ENCODE measurements around the gene RBM15B.

The RBM15B gene

GRCh38 chr3:51354731-51355615, 36.1 kb upstream of the RBM15B start:
- no peak for TF ChIP-seq CTCF (conservative IDR thresholded peaks at IDR 0.05; ENCODE audit: low read depth, low read length)
- no peak for DNase-seq (ENCODE audit: low read depth)
- no peak overlapping the region for H3K4me3 ChIP-seq (ENCODE audit: low read length)

GRCh38 chr3:51355891-51356578, 35.0 kb upstream of the RBM15B start:
- H3K4me3 ChIP-seq (ENCODE audit: low read length), result no peak overlapping the region
- TF ChIP-seq CTCF (conservative IDR thresholded peaks at IDR 0.05; ENCODE audit: low read depth, low read length), result no peak
- no peak for DNase-seq (ENCODE audit: low read depth)

GRCh38 chr3:51357856-51358255, 33.2 kb upstream of the RBM15B start:
- H3K4me3 ChIP-seq (ENCODE audit: low read length), result no peak overlapping the region
- TF ChIP-seq CTCF (conservative IDR thresholded peaks at IDR 0.05; ENCODE audit: low read depth, low read length), result no peak
- no peak for DNase-seq (ENCODE audit: low read depth)

- no peak for TF ChIP-seq CTCF (conservative IDR thresholded peaks at IDR 0.05; ENCODE audit: low read depth, low read length)
- DNase-seq (ENCODE audit: low read depth), result no peak
- no peak overlapping the region for H3K4me3 ChIP-seq (ENCODE audit: low read length)
These were observed 32.1 kb upstream of the RBM15B start for GRCh38 chr3:51358981-51359380.

GRCh38 chr3:51360806-51361205, 30.3 kb upstream of the RBM15B start:
- TF ChIP-seq CTCF (conservative IDR thresholded peaks at IDR 0.05; ENCODE audit: low read depth, low read length), result no peak
- no peak overlapping the region for H3K4me3 ChIP-seq (ENCODE audit: low read length)
- DNase-seq (ENCODE audit: low read depth), result no peak

GRCh38 chr3:51361746-51362145, 29.3 kb upstream of the RBM15B start:
- no peak overlapping the region for H3K4me3 ChIP-seq (ENCODE audit: low read length)
- no peak for TF ChIP-seq CTCF (conservative IDR thresholded peaks at IDR 0.05; ENCODE audit: low read depth, low read length)
- no peak for DNase-seq (ENCODE audit: low read depth)
